Neuron (in vitro differentiated cells): ENCODE data around the gene OXLD1.
A peak's percentile ranks its signal among the peaks of the same experiment; 100 is the strongest.

Experiments used
- H2AFZ ChIP-seq: one replicate; pipeline ENCODE4 v1.6.1; 2013; ENCODE audit warnings: low read depth, mild to moderate bottlenecking, inconsistent platforms, low read length, moderate library complexity
- H3K27me3 ChIP-seq: one replicate; pipeline ENCODE4 v1.6.1; 2013; ENCODE audit warnings: low read length; ENCODE audit not compliant: insufficient read depth
- H3K36me3 ChIP-seq: one replicate; pipeline ENCODE4 v1.6.1; 2013; ENCODE audit warnings: low read length; ENCODE audit not compliant: insufficient read depth
- H3K4me1 ChIP-seq: one replicate; pipeline ENCODE4 v1.6.1; 2013; ENCODE audit warnings: low read length; ENCODE audit not compliant: insufficient read depth
- H3K4me3 ChIP-seq: 2 replicates; pipeline ENCODE4 v1.5.1; 2013; ENCODE audit warnings: mild to moderate bottlenecking, low read length, moderate library complexity
- H3K9me3 ChIP-seq: one replicate; pipeline ENCODE4 v1.6.1; 2013; ENCODE audit warnings: low read length

The OXLD1 gene

GRCh38 chr17:81646869-81647600, 19.4 kb downstream of the OXLD1 start:
- H3K36me3 ChIP-seq = no peaks in the 10 kb centered on the region
- no peak overlapping the region for H2AFZ ChIP-seq
- H3K27me3 ChIP-seq = peaks cover 18% of the 10 kb centered on the region
- peaks cover 7% of the 10 kb centered on the region for H3K9me3 ChIP-seq
- H3K4me1 ChIP-seq = no peaks in the 10 kb centered on the region
- H3K4me3 ChIP-seq = no peak overlapping the region

DNA sequence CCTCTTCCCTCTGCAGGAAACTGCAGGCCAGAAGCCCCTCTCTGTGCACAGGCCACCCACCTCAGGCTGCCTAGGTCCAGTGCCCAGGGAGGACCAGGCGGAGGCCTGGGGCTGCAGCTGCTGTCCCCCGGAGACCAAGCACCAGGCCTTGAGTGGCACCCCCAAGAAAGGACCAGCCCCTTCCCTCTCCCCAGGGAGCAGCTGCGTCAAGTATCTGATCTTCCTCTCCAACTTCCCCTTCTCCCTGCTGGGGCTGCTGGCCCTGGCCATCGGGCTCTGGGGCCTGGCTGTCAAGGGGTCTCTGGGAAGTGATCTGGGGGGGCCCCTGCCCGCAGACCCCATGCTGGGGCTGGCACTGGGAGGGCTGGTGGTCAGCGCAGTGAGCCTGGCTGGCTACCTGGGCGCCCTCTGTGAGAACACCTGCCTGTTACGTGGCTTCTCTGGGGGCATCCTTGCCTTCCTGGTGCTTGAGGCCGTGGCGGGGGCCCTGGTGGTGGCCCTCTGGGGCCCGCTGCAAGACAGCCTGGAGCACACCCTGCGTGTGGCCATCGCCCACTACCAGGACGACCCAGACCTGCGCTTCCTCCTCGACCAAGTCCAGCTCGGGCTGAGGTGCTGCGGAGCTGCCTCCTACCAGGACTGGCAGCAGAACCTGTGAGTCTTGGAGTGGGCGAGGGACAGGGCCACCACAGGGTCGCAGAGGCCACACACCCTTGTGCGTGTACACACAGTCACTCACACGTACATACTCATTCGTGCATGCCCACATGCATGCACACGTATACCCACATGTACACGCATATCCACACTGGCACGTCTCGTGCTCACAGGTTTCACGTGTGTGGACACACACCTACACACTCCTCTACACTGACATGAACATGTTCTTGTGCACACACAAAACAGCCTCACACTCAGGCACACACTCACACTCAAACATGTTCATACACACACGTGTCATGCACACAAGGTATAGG, 21.1 kb downstream of the OXLD1 start:
- Histone ChIP-seq H3K27me3 (peaks cover 18% of the 10 kb centered on the region), H3K9me3 (peaks cover 7% of the 10 kb centered on the region)

DNA sequence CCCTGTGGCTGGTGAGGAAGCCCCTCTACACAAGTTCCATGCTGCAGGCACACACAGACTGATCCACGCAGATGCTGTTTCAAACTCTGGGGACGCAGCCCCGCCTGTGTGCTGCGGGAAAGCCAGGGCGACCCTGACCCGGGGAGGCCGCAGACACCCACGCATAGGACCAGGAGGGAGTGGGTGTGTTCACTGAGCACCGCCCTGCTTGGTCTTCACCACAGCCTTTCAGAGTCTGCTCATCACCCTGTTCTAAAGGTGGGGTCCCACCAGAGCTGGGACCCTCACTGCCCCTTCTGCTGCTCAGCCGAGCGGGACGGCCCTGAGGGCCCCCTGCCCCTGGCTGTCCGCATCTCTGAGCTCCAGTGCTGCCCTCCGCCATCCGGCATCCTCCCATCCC, 21.9 kb downstream of the OXLD1 start:
- Histone ChIP-seq H3K27me3 (peaks cover 18% of the 10 kb centered on the region), H2AFZ (no peak overlapping the region), H3K4me3 (no peak overlapping the region)

More for the DNA sequence above, 21.1 kb downstream of the OXLD1 start:
- Histone ChIP-seq H3K4me1 (no peaks in the 10 kb centered on the region), H3K4me3 (no peak overlapping the region), H2AFZ (no peak overlapping the region), H3K36me3 (no peaks in the 10 kb centered on the region)

DNA sequence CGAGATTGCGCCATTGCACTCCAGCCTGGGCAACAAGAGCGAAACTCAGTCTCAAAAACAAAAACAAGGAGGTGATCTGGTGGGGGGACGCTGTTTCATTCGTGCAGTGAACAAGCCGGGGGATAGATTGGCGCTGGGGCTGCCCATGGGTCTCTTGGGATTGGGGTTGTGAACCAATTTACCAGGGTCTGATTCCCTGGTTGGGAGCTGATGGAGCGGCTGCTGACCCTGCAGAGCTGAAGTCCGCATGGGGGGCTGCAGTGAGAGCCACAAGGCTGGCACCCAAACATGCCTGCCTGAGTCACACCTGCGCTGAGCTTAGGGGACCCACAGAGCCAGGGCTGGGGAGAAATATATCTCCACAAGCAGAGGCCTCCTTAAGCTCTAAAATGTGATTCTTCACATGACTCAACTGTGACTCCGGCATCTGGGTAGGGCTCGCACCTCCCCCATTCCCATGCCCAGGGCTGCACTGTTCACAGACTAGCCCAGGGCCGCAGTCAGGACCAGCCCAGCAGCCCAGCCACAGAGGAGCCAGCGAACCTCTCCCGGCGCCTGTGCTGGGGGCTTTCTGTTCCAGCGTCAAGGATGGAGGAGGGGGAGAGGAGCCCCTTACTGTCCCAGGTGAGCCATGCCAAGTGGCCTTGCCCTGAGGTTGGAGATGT, 24.4 kb downstream of the OXLD1 start:
- H2AFZ ChIP-seq = no peak overlapping the region

More for the DNA sequence above, 21.9 kb downstream of the OXLD1 start:
- H3K9me3 ChIP-seq = peaks cover 7% of the 10 kb centered on the region
- H3K36me3 ChIP-seq = no peaks in the 10 kb centered on the region
- H3K4me1 ChIP-seq = no peaks in the 10 kb centered on the region

DNA sequence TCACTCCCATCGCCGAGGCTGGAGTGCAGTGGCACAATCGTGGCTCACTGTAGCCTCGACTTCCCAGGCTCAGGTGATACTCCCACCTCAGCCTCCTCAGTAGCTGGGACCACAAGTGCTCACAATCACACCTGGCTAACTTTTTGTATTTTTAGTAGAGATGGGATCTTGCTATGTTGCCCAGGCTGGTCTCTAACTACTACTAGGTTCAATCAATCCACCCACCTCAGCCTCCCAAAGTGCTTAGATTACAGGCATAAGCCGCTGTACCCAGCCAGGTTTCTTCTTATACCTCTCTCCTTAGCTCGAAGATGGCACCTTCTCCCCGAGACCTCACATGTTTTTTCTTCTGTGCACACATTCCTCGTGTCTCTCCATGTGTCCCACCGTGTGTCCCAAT, 26.4 kb downstream of the OXLD1 start:
- Histone ChIP-seq H3K4me3 (no peak overlapping the region), H3K4me1 (peaks cover 10% of the 10 kb centered on the region), H3K27me3 (no peaks in the 10 kb centered on the region), H2AFZ (no peak overlapping the region), H3K9me3 (no peaks in the 10 kb centered on the region), H3K36me3 (no peaks in the 10 kb centered on the region)

More for the DNA sequence above, 24.4 kb downstream of the OXLD1 start:
- Histone ChIP-seq H3K4me3 (no peak overlapping the region), H3K4me1 (no peaks in the 10 kb centered on the region), H3K36me3 (no peaks in the 10 kb centered on the region), H3K9me3 (no peaks in the 10 kb centered on the region), H3K27me3 (peaks cover 4% of the 10 kb centered on the region)

GRCh38 chr17:81638683-81639082, 27.7 kb downstream of the OXLD1 start:
- H3K36me3 ChIP-seq = no peaks in the 10 kb centered on the region
- H3K4me3 ChIP-seq = no peak overlapping the region
- H2AFZ ChIP-seq = no peak overlapping the region
- peaks cover 10% of the 10 kb centered on the region for H3K4me1 ChIP-seq
- H3K9me3 ChIP-seq = no peaks in the 10 kb centered on the region
- H3K27me3 ChIP-seq = no peaks in the 10 kb centered on the region

- Histone ChIP-seq H3K27me3 (no peaks in the 10 kb centered on the region), H3K36me3 (peaks cover 3% of the 10 kb centered on the region), H2AFZ (peak within 1 kb of the TSS; percentile 7), H3K4me1 (peaks cover 10% of the 10 kb centered on the region), H3K4me3 (peak within 1 kb of the TSS; percentile 65), H3K9me3 (no peaks in the 10 kb centered on the region)
Measured at GRCh38 chr17:81636505-81637288, 29.7 kb downstream of the OXLD1 start, which contains the start of the genes NPLOC4 and TSPAN10. NPLOC4 (minus strand) TSS chr17:81637112; CDS start chr17:81636930, 182 bp downstream. TSPAN10 (plus strand) TSS chr17:81637196; CDS start chr17:81642413, 5,217 bp downstream.

DNA sequence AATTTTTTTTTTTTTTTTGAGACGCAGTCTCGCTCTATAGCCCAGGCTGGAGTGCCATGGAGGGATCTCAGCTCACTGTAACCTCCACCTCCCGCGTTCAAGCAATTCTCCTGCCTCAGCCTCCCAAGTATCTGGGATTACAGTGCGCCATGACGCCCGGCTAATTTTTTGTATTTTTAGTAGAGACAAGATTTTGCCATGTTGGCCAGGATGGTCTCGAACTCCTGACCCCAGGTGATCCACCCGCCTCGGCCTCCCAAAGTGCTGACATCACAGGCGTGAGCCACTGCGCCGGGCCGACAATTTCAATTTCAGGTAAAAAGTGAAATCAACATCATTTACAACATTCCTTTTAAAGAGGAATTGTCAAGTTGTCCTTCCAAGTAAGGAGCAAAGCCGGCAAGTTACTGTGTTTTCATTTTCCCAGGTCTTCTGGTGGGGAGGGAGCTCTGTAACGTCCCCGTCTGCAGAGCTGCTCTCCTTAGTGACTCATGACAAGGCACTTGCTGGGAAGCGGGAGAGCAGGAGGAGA, 30.4 kb downstream of the OXLD1 start:
- Histone ChIP-seq H3K36me3 (peaks cover 5% of the 10 kb centered on the region), H3K4me1 (peaks cover 10% of the 10 kb centered on the region), H3K4me3 (peak overlapping the region; percentile 65), H2AFZ (no peak overlapping the region), H3K9me3 (no peaks in the 10 kb centered on the region), H3K27me3 (no peaks in the 10 kb centered on the region)

GRCh38 chr17:81635431-81635830, 31.0 kb downstream of the OXLD1 start:
- H3K36me3 ChIP-seq = peaks cover 5% of the 10 kb centered on the region

DNA sequence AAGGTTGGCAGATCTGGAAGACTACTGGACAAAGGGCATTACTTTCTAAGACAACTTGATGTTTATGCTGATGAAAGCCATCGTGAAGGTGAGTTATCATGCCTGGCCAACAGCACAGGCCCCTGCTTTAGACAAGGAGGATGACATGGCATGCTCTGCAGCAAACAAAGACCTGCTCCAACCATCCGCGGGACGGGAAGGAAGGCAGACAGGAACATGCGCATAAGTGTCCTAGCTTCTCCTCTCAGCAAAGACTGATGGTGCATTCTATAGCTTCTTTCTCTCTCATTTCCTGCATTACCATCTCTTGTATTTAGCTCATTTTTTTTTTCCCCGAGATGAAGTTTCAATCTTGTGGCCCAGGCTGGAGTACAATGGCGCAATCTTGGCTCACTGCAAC, 34.9 kb downstream of the OXLD1 start:
- Histone ChIP-seq H3K4me3 (no peak overlapping the region), H3K27me3 (no peaks in the 10 kb centered on the region), H3K36me3 (peaks cover 28% of the 10 kb centered on the region), H3K4me1 (peaks cover 10% of the 10 kb centered on the region), H2AFZ (no peak overlapping the region), H3K9me3 (peaks cover under 1% of the 10 kb centered on the region)

More at GRCh38 chr17:81635431-81635830, 31.0 kb downstream of the OXLD1 start:
- no peak overlapping the region for H2AFZ ChIP-seq
- H3K27me3 ChIP-seq = no peaks in the 10 kb centered on the region
- H3K4me1 ChIP-seq = peaks cover 10% of the 10 kb centered on the region
- no peaks in the 10 kb centered on the region for H3K9me3 ChIP-seq
- peak overlapping the region; percentile 65 for H3K4me3 ChIP-seq

GRCh38 chr17:81630274-81630673, 36.1 kb downstream of the OXLD1 start:
- H3K4me1 ChIP-seq = peaks cover 1% of the 10 kb centered on the region
- H3K4me3 ChIP-seq = no peak overlapping the region
- H3K9me3 ChIP-seq = peaks cover 3% of the 10 kb centered on the region
- no peak overlapping the region for H2AFZ ChIP-seq
- H3K27me3 ChIP-seq = no peaks in the 10 kb centered on the region
- H3K36me3 ChIP-seq = peaks cover 37% of the 10 kb centered on the region
